ENCODE measurements around the gene SARS2. TPM values are rescaled to one million over a fixed set of nuclear protein-coding genes. Genes with fewer than 3 reads are reported as not detected.

SARS2 gene
- total RNA-seq, 2 experiments from 2014 or later, result 35.6 to 40.7 TPM

- POLR2A ChIA-PET, result no interaction called here
- Mint-ChIP-seq H3K4me1 (no peaks in the 10 kb centered on the region), H3K9me3 (no peaks in the 10 kb centered on the region), H3K27ac (no peak overlapping the region), H3K4me3 (no peak overlapping the region), H3K36me3 (peaks cover 6% of the 10 kb centered on the region), H3K27me3 (no peaks in the 10 kb centered on the region)
- DNase-seq, result no peak
- no peak for ATAC-seq (ENCODE audit: low read depth)
Measured at GRCh38 chr19:38919837-38920601, 10.5 kb downstream of the SARS2 start.

- POLR2A ChIA-PET, result no interaction called here
- no peaks in the 10 kb centered on the region for H3K4me1 Mint-ChIP-seq
- H3K9me3 Mint-ChIP-seq, result no peaks in the 10 kb centered on the region
- no peaks in the 10 kb centered on the region for H3K27me3 Mint-ChIP-seq
- H3K27ac Mint-ChIP-seq, result no peak overlapping the region
- no peak overlapping the region for H3K4me3 Mint-ChIP-seq
- ATAC-seq (ENCODE audit: low read depth) (no peak), DNase-seq (no peak)
- H3K36me3 Mint-ChIP-seq, result peaks cover 6% of the 10 kb centered on the region
Measured at GRCh38 chr19:38918526-38918925, 12.0 kb downstream of the SARS2 start.

GRCh38 chr19:38917921-38918491, 12.6 kb downstream of the SARS2 start:
- DNase-seq (no peak), ATAC-seq (ENCODE audit: low read depth) (no peak)
- POLR2A ChIA-PET, result no interaction called here
- H3K9me3 Mint-ChIP-seq, result no peaks in the 10 kb centered on the region
- H3K27me3 Mint-ChIP-seq, result no peaks in the 10 kb centered on the region
- H3K36me3 Mint-ChIP-seq, result peaks cover 6% of the 10 kb centered on the region
- H3K4me1 Mint-ChIP-seq, result peaks cover 2% of the 10 kb centered on the region
- H3K4me3 Mint-ChIP-seq, result no peak overlapping the region
- no peak overlapping the region for H3K27ac Mint-ChIP-seq

GRCh38 chr19:38917516-38917915, 13.0 kb downstream of the SARS2 start:
- H3K27me3 Mint-ChIP-seq, result no peaks in the 10 kb centered on the region
- DNase-seq (no peak), ATAC-seq (ENCODE audit: low read depth) (no peak)
- H3K9me3 Mint-ChIP-seq, result no peaks in the 10 kb centered on the region
- H3K36me3 Mint-ChIP-seq, result peaks cover 6% of the 10 kb centered on the region
- peaks cover 6% of the 10 kb centered on the region for H3K4me1 Mint-ChIP-seq
- H3K4me3 Mint-ChIP-seq, result no peak overlapping the region
- POLR2A ChIA-PET, result no interaction called here
- H3K27ac Mint-ChIP-seq, result no peak overlapping the region

- no peaks in the 10 kb centered on the region for H3K27me3 Mint-ChIP-seq
- H3K9me3 Mint-ChIP-seq, result no peaks in the 10 kb centered on the region
- DNase-seq, result no peak
- no peak overlapping the region for H3K27ac Mint-ChIP-seq
- peaks cover 6% of the 10 kb centered on the region for H3K4me1 Mint-ChIP-seq
- H3K36me3 Mint-ChIP-seq, result peaks cover 2% of the 10 kb centered on the region
- POLR2A ChIA-PET, result interaction anchor here (0.6 to 1.4 kb wide), 2 partner anchors 9 to 12 kb away, joined by 3 to 4 read pairs; no protein-coding TSS in a partner anchor
- no peak overlapping the region for H3K4me3 Mint-ChIP-seq
- ATAC-seq (ENCODE audit: low read depth), result no peak
Measured at GRCh38 chr19:38915329-38916321, 14.9 kb downstream of the SARS2 start.

GRCh38 chr19:38913958-38914357, 16.6 kb downstream of the SARS2 start:
- POLR2A ChIA-PET, result interaction anchor here (0.5 to 0.6 kb wide), 2 partner anchors 167 to 1287 kb away, joined by 3 read pairs; no protein-coding TSS in a partner anchor
- no peak overlapping the region for H3K4me3 Mint-ChIP-seq
- peaks cover 7% of the 10 kb centered on the region for H3K4me1 Mint-ChIP-seq
- DNase-seq, result no peak
- no peak for ATAC-seq (ENCODE audit: low read depth)
- no peak overlapping the region for H3K27ac Mint-ChIP-seq
- H3K9me3 Mint-ChIP-seq, result no peaks in the 10 kb centered on the region
- H3K36me3 Mint-ChIP-seq, result peaks cover 5% of the 10 kb centered on the region
- H3K27me3 Mint-ChIP-seq, result no peaks in the 10 kb centered on the region

GRCh38 chr19:38912600-38913514, 17.7 kb downstream of the SARS2 start:
- POLR2A ChIA-PET, result no interaction called here
- peaks cover 12% of the 10 kb centered on the region for H3K4me1 Mint-ChIP-seq
- no peak overlapping the region for H3K27ac Mint-ChIP-seq
- no peaks in the 10 kb centered on the region for H3K9me3 Mint-ChIP-seq
- ATAC-seq (ENCODE audit: low read depth) (no peak), DNase-seq (no peak)
- H3K36me3 Mint-ChIP-seq, result peaks cover 13% of the 10 kb centered on the region
- H3K4me3 Mint-ChIP-seq, result no peak overlapping the region
- no peaks in the 10 kb centered on the region for H3K27me3 Mint-ChIP-seq

- H3K36me3 Mint-ChIP-seq, result peaks cover 24% of the 10 kb centered on the region
- H3K4me3 Mint-ChIP-seq, result no peak overlapping the region
- H3K9me3 Mint-ChIP-seq, result no peaks in the 10 kb centered on the region
- DNase-seq, result no peak
- no peaks in the 10 kb centered on the region for H3K27me3 Mint-ChIP-seq
- no peak overlapping the region for H3K27ac Mint-ChIP-seq
- POLR2A ChIA-PET, result no interaction called here
- peaks cover 12% of the 10 kb centered on the region for H3K4me1 Mint-ChIP-seq
- no peak for ATAC-seq (ENCODE audit: low read depth)
Measured at GRCh38 chr19:38911388-38912001, 19.1 kb downstream of the SARS2 start.

- Mint-ChIP-seq H3K27ac (no peak overlapping the region), H3K27me3 (no peaks in the 10 kb centered on the region), H3K36me3 (peaks cover 25% of the 10 kb centered on the region), H3K9me3 (no peaks in the 10 kb centered on the region), H3K4me1 (peaks cover 12% of the 10 kb centered on the region), H3K4me3 (no peak overlapping the region)
- DNase-seq (no peak), ATAC-seq (ENCODE audit: low read depth) (no peak)
- POLR2A ChIA-PET, result no interaction called here
Measured at GRCh38 chr19:38910488-38910887, 20.1 kb downstream of the SARS2 start.

GRCh38 chr19:38908911-38909310, 21.7 kb downstream of the SARS2 start:
- Mint-ChIP-seq H3K27me3 (no peaks in the 10 kb centered on the region), H3K4me3 (no peak overlapping the region), H3K27ac (no peak overlapping the region), H3K9me3 (no peaks in the 10 kb centered on the region), H3K36me3 (peaks cover 38% of the 10 kb centered on the region), H3K4me1 (peaks cover 17% of the 10 kb centered on the region)
- POLR2A ChIA-PET, result interaction anchor here (0.6 to 1.0 kb wide), 4 partner anchors 19 to 317 kb away, joined by 3 to 5 read pairs (median 4); no protein-coding TSS in a partner anchor
- DNase-seq, result no peak
- no peak for ATAC-seq (ENCODE audit: low read depth)

GRCh38 chr19:38907670-38908069, 22.9 kb downstream of the SARS2 start:
- POLR2A ChIA-PET, result no interaction called here
- Mint-ChIP-seq H3K4me1 (peaks cover 13% of the 10 kb centered on the region), H3K27ac (no peak overlapping the region), H3K4me3 (no peak overlapping the region), H3K9me3 (no peaks in the 10 kb centered on the region), H3K36me3 (peaks cover 40% of the 10 kb centered on the region), H3K27me3 (no peaks in the 10 kb centered on the region)
- no peak for DNase-seq
- no peak for ATAC-seq (ENCODE audit: low read depth)

GRCh38 chr19:38907227-38907626, 23.3 kb downstream of the SARS2 start:
- Mint-ChIP-seq H3K9me3 (no peaks in the 10 kb centered on the region), H3K36me3 (peaks cover 40% of the 10 kb centered on the region), H3K27me3 (no peaks in the 10 kb centered on the region), H3K4me1 (peaks cover 13% of the 10 kb centered on the region), H3K4me3 (no peak overlapping the region), H3K27ac (no peak overlapping the region)
- no peak for ATAC-seq (ENCODE audit: low read depth)
- POLR2A ChIA-PET, result no interaction called here
- DNase-seq, result no peak

Data from activated naive CD8-positive, alpha-beta T cell treated with anti-CD3 and anti-CD28 coated beads, Interleukin-2, amount 10 ng/mL, durations not matched to agents 7 days and 5 days (primary cell).